RWPE1 (cell line): Measurements from ENCODE around the gene TMEM126A.

Experiments used
- CTCF ChIA-PET: fragments of 350-600 bp; sonication (Branson Sonifier 250); formaldehyde crosslinking; extraction: SDS; loops from one replicate; lab custom pipeline; 2021; lab: Yijun Ruan, JAX
- POLR2A ChIA-PET: fragments of 400-600 bp; formaldehyde crosslinking; extraction: SDS; loops from one replicate; lab custom pipeline; 2020; ENCODE audit warnings: antibody characterized with exemption; ENCODE audit not compliant: low non-redundant PET; lab: Yijun Ruan, JAX
- DNase-seq: peaks from one replicate; pipeline ENCODE4 v3.0.0; 2012; ENCODE audit warnings: low spot score
- H3K27ac ChIP-seq: fragments of 450-650 bp; 2 replicates; pipeline ENCODE4 v1.5.1; 2017
- CTCF ChIP-seq: fragments of 450-650 bp; conservative IDR thresholded peaks from 2 replicates; pipeline ENCODE4 v1.5.1; 2017; ENCODE audit warnings: low read depth, mild to moderate bottlenecking

Gene TMEM126A

GRCh38 chr11:85680897-85681296 is 33.1 kb downstream of the TMEM126A start:
- ChIA-PET POLR2A (no interaction called here), CTCF (no interaction called here)
- no peak for DNase-seq
- TF ChIP-seq CTCF, result no peak
- no peak overlapping the region for H3K27ac ChIP-seq

- DNase-seq, result no peak
- TF ChIP-seq CTCF, result no peak
- H3K27ac ChIP-seq, result no peak overlapping the region
- ChIA-PET CTCF (interaction anchor here (1.3 kb wide), 1 partner anchor 12 kb away, joined by 4 read pairs; no protein-coding TSS in a partner anchor), POLR2A (no interaction called here)
Observed at GRCh38 chr11:85682330-85683305, 34.9 kb downstream of the TMEM126A start.

GRCh38 chr11:85685125-85685819 is 37.5 kb downstream of the TMEM126A start:
- no peak for TF ChIP-seq CTCF
- DNase-seq, result no peak
- ChIA-PET CTCF (interaction anchor here (0.6 to 0.9 kb wide), 2 partner anchors 10 to 806 kb away, joined by 3 to 4 read pairs; no protein-coding TSS in a partner anchor), POLR2A (no interaction called here)
- no peak overlapping the region for H3K27ac ChIP-seq

- TF ChIP-seq CTCF, result no peak
- no peak for DNase-seq
- ChIA-PET POLR2A (no interaction called here), CTCF (interaction anchor here (0.6 to 0.9 kb wide), 2 partner anchors 9 to 169 kb away, joined by 3 read pairs; no protein-coding TSS in a partner anchor)
- H3K27ac ChIP-seq, result no peak within 1 kb of the TSS
Observed at GRCh38 chr11:85685820-85686459, 38.2 kb downstream of the TMEM126A start, which contains the start of gene CCDC89. TSS of gene CCDC89 (minus strand) at chr11:85686195. CDS start at chr11:85686130, 65 bp downstream.

GRCh38 chr11:85694385-85694980 is 46.7 kb downstream of the TMEM126A start:
- peak; percentile 52 for TF ChIP-seq CTCF
- peak; percentile 39 for DNase-seq
- CTCF ChIA-PET, result interaction anchor here (0.8 to 1.4 kb wide), 4 partner anchors 9 to 298 kb away, joined by 3 to 5 read pairs (median 4); no protein-coding TSS in a partner anchor
- POLR2A ChIA-PET, result no interaction called here
- no peak overlapping the region for H3K27ac ChIP-seq
